GM06990 (cell line): ENCODE results near the gene PSMA1.

ENCODE experiments used
- DNase-seq: peaks from one replicate; pipeline ENCODE4 v3.0.0-alpha.2; 2011; ENCODE audit not compliant: insufficient read length; ENCODE audit errors: extremely low read depth
- H3K27me3 ChIP-seq: replicated peaks from 2 replicates; pipeline ENCODE4 v1.6.0; 2011; ENCODE audit warnings: low read length; ENCODE audit not compliant: control insufficient read depth, insufficient read depth
- H3K36me3 ChIP-seq: 2 replicates; pipeline ENCODE4 v1.5.1; 2011; ENCODE audit warnings: low read length; ENCODE audit not compliant: control insufficient read depth, insufficient read depth
- H3K4me3 ChIP-seq: replicated peaks from 2 replicates; pipeline ENCODE4 v1.5.1; 2011; ENCODE audit warnings: low read depth, mild to moderate bottlenecking, control low read depth, low read length
- TF ChIP-seq, protein P1 (sequence below): IDR thresholded peaks from 2 replicates; pipeline ENCODE4 v1.5.1; 2011; ENCODE audit warnings: low read length, control low read depth, mild to moderate bottlenecking, inconsistent platforms; ENCODE audit not compliant: insufficient read depth, poor library complexity, severe bottlenecking

Gene PSMA1

DNA sequence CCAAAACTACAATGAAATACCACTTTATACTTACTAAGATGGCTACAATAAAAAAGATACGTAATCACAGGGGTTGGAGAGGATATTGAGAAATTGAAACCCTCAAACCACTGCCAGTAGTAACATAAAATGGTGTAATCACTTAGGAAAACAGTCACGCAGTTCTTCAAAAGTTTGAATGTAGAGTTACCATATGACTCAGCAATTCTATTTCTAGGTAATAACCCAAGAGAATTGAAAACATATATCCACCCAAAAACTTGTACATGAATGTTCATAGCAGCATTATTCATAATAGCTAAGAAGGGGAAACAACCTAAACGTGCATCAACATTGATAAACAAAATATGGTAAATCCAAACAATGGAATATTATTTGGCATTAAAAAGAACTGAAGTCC lies 24.4 kb upstream of the PSMA1 start:
- Histone ChIP-seq H3K27me3 (no peaks in the 10 kb centered on the region), H3K4me3 (no peak overlapping the region), H3K36me3 (no peaks in the 10 kb centered on the region)
- TF ChIP-seq, protein P1, sequence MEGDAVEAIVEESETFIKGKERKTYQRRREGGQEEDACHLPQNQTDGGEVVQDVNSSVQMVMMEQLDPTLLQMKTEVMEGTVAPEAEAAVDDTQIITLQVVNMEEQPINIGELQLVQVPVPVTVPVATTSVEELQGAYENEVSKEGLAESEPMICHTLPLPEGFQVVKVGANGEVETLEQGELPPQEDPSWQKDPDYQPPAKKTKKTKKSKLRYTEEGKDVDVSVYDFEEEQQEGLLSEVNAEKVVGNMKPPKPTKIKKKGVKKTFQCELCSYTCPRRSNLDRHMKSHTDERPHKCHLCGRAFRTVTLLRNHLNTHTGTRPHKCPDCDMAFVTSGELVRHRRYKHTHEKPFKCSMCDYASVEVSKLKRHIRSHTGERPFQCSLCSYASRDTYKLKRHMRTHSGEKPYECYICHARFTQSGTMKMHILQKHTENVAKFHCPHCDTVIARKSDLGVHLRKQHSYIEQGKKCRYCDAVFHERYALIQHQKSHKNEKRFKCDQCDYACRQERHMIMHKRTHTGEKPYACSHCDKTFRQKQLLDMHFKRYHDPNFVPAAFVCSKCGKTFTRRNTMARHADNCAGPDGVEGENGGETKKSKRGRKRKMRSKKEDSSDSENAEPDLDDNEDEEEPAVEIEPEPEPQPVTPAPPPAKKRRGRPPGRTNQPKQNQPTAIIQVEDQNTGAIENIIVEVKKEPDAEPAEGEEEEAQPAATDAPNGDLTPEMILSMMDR, result no peak
- peak; percentile 30 for DNase-seq

DNA sequence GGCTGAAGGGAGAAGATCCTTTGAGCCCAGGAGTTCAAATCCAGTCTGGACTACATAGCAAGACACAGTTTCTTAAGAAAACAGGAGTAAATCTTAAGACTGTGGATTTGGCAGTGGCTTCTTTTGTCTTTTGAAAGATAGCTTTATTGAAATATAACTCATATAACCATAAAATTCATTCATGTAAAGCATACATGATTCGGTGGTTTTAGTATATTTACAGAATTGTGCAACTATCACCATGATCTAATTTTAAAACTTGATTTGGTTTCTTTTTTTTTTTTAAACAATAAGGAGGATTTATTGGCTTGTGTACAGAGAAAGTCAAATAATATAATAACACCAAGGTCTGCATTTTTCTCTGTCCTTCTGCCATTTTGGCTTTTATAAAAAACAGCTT lies 23.1 kb upstream of the PSMA1 start:
- Histone ChIP-seq H3K27me3 (no peaks in the 10 kb centered on the region), H3K36me3 (no peaks in the 10 kb centered on the region), H3K4me3 (no peak overlapping the region)
- DNase-seq, result no peak
- TF ChIP-seq, protein P1, result no peak

DNA sequence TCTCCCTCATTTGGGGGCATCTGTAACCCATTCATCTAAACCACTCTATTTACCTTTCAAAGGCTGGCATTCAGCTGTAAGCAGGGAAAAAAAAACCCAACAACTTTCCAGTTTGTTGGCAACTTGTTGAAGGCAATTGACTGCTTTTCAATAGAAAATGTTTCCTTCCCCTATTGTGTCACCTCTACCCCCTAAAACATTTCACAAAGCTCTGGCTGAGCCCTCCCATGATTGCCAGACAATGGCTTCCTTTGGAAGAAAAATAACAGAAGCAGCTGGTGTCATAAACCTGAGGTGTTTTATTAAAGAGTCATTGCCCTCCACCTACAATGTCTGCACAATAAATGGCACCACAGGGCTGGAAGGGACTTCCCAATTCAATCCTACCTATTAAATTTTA lies 22.1 kb upstream of the PSMA1 start:
- Histone ChIP-seq H3K36me3 (no peaks in the 10 kb centered on the region), H3K4me3 (no peak overlapping the region), H3K27me3 (no peaks in the 10 kb centered on the region)
- DNase-seq, result no peak
- TF ChIP-seq, protein P1, result no peak

DNA sequence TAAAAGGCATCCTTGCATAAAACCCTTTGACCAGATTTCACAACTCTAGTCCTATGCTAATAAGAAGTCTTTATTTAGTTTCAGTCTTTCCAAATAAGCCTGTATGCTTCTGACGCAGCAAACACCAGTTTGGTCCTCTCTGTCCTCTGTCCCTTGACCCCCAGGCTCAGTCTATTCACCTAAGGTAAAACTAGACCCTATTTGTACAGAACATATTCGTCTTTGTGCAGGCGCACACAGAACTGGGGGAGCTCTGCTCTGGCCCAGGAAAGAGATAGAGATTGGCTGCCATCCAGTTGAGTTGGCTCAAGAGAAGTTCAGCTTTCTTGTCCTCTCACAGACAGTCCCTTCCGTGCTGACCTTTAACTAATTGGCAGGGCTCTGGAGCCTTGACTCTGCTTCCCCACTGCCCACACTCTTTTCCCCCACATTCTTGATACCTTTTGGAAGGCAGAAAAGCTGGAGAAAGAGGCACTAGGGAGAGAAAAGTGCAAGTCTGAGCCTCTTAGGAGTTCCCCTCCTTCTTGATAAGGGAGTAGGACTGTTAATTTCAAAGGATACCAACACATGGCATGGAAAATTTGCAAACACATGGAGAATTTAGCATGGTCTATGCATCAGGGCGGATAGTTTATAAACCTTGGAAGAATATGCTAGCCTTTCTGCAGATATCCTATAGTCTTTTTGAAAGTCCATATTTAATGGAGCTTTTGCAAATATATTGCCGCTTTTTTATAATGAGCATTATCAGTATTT lies 21.2 kb upstream of the PSMA1 start:
- DNase-seq, result no peak
- TF ChIP-seq, protein P1, result no peak
- H3K4me3 ChIP-seq, result no peak overlapping the region
- H3K36me3 ChIP-seq, result no peaks in the 10 kb centered on the region
- H3K27me3 ChIP-seq, result no peaks in the 10 kb centered on the region

DNA sequence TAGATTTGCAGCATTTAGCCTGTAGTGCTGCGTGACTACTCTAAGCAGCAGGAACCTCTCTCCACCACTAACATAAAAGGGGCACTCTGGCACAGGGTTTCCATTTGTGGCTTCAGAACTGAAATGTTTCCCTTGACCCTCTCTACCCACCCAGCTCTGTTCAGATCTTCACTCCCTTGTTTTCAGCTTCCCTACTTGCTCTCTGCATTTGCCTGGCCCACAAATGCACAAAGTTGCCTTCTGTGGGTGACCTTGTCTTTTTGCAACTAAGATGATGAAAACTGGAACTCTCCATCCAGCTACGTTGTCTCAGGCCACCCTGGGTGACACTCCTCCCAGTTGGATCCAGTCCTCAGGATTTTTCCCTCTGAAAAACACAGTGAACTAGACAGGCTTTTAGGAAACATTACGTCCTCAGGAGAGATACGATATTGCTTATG lies 19.8 kb upstream of the PSMA1 start:
- Histone ChIP-seq H3K36me3 (no peaks in the 10 kb centered on the region), H3K27me3 (no peaks in the 10 kb centered on the region), H3K4me3 (no peak overlapping the region)
- TF ChIP-seq, protein P1, result no peak
- no peak for DNase-seq
